ENCODE results near the gene CHMP3. TPM values are rescaled to one million over a fixed set of nuclear protein-coding genes. Genes with fewer than 3 reads are reported as not detected.
"Not testable (repeated sequence)": the region's sequence is repeated elsewhere in the genome, so short reads cannot be mapped to it uniquely, and the experiment has no call there.

The CHMP3 gene
- total and polyA plus RNA-seq, 7 donors, result 63.5 to 133 (median 93.6) TPM

DNA sequence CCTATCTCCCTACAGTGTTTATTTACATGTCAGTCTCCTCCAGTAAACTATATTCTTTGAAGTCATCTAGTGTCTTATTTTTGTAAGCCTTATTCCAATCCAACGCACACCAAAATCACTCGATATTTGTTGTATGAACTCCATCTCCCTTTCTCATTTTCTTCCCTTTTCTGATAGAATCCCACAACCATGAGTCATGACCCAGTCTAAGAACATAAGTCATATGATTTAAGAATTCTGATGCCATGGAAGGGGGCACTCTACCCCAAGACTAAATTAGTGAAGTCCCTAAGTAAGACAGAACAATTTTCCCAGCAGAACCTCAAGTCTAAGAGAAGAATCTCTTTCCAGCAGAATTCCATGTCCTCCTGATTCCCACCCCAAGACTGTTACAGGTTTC, 5.4 kb downstream of the CHMP3 start:
- H3K27me3 ChIP-seq (ENCODE audit: insufficient read depth in 3 of 3, low read length in 2 of 3), result no peaks in the 10 kb centered on the region
- WGBS, 3 donors, result 94 to 100% (median 98%) methylated on average over 2 of the region's 2 CpGs
- H3K36me3 ChIP-seq (ENCODE audit: insufficient read depth in 1 of 2, low read depth in 1 of 2), result peaks cover 0 to 4% of the 10 kb centered on the region in 2 donors
- no peak overlapping the region for H3K27ac ChIP-seq
- DNase-seq, result no peak
- no peak overlapping the region for H3K4me3 ChIP-seq
- intact Hi-C loops (cut with DNase I), result loop anchor here in 1 of 2 donors (5.0 kb wide), 1 partner anchor 41 kb away; no protein-coding TSS in a partner anchor
- ATAC-seq, result no peak
- no peaks in the 10 kb centered on the region for H3K9me3 ChIP-seq
- TF ChIP-seq, protein P1, sequence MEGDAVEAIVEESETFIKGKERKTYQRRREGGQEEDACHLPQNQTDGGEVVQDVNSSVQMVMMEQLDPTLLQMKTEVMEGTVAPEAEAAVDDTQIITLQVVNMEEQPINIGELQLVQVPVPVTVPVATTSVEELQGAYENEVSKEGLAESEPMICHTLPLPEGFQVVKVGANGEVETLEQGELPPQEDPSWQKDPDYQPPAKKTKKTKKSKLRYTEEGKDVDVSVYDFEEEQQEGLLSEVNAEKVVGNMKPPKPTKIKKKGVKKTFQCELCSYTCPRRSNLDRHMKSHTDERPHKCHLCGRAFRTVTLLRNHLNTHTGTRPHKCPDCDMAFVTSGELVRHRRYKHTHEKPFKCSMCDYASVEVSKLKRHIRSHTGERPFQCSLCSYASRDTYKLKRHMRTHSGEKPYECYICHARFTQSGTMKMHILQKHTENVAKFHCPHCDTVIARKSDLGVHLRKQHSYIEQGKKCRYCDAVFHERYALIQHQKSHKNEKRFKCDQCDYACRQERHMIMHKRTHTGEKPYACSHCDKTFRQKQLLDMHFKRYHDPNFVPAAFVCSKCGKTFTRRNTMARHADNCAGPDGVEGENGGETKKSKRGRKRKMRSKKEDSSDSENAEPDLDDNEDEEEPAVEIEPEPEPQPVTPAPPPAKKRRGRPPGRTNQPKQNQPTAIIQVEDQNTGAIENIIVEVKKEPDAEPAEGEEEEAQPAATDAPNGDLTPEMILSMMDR (IDR thresholded peaks at IDR 0.05), result no peak
- H3K4me1 ChIP-seq, result peaks cover 20% of the 10 kb centered on the region

DNA sequence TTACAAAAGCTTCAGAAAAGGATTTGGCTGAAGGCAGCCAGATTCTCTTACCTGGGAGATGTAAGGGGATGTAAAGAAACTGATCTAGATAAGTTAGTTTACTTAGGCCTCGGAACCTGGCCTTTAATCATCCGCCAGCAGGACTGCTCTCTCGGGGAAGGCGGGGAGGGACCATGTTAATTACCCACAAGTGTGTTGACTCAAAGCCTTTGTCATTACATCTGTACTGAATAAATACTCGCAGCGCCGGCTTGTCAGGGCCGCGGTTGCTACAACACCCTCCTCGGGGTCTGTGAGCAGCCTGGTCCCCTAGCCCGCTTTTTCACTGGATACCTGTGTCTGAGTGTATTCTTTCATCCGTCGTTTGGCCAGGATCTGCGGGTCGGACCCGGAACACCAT, 6.7 kb downstream of the CHMP3 start:
- Histone ChIP-seq H3K27me3 (ENCODE audit: insufficient read depth in 3 of 3, low read length in 2 of 3) (no peaks in the 10 kb centered on the region), H3K36me3 (ENCODE audit: insufficient read depth in 1 of 2, low read depth in 1 of 2) (peaks cover 0 to 4% of the 10 kb centered on the region in 2 donors), H3K4me1 (peaks cover 13% of the 10 kb centered on the region), H3K9me3 (no peaks in the 10 kb centered on the region), H3K27ac (no peak overlapping the region), H3K4me3 (no peak overlapping the region)
- intact Hi-C loops (cut with DNase I), result loop anchor here in 1 of 2 donors (5.0 kb wide), 1 partner anchor 39 kb away; no protein-coding TSS in a partner anchor
- DNase-seq (no peak), ATAC-seq (no peak)
- TF ChIP-seq, protein P1 (IDR thresholded peaks at IDR 0.05), result no peak
- WGBS, 3 donors, result 93 to 95% (median 95%) methylated on average over 16 of the region's 16 CpGs

DNA sequence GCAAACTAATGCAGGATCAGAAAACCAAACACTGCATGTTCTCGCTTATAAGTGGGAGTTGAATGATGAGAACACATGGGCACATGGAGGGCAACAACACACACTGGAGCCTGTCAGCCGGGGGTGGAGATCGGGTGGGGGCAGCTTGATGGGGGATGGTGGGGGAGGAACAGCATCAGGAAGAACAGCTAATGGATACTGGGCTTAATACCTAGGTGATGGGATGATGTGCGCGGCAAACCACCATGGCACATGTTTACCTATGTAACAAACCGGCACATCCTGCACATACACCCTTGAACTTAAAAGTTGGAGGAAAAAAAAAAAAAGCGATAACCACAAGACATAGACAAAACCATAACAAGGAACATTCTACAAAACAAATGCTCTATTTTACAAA, 10.4 kb downstream of the CHMP3 start:
- no peak for DNase-seq
- no peak for ATAC-seq
- WGBS, 3 donors, result 93 to 99% (median 96%) methylated on average over 7 of the region's 7 CpGs
- Histone ChIP-seq H3K27ac (no peak overlapping the region), H3K27me3 (ENCODE audit: insufficient read depth in 3 of 3, low read length in 2 of 3) (no peaks in the 10 kb centered on the region), H3K4me3 (no peak overlapping the region), H3K4me1 (no peaks in the 10 kb centered on the region), H3K9me3 (no peaks in the 10 kb centered on the region), H3K36me3 (ENCODE audit: insufficient read depth in 1 of 2, low read depth in 1 of 2) (peaks cover 0 to 4% of the 10 kb centered on the region in 2 donors)
- intact Hi-C loops (cut with DNase I), result no loop called here
- TF ChIP-seq, protein P1 (IDR thresholded peaks at IDR 0.05), result no peak

DNA sequence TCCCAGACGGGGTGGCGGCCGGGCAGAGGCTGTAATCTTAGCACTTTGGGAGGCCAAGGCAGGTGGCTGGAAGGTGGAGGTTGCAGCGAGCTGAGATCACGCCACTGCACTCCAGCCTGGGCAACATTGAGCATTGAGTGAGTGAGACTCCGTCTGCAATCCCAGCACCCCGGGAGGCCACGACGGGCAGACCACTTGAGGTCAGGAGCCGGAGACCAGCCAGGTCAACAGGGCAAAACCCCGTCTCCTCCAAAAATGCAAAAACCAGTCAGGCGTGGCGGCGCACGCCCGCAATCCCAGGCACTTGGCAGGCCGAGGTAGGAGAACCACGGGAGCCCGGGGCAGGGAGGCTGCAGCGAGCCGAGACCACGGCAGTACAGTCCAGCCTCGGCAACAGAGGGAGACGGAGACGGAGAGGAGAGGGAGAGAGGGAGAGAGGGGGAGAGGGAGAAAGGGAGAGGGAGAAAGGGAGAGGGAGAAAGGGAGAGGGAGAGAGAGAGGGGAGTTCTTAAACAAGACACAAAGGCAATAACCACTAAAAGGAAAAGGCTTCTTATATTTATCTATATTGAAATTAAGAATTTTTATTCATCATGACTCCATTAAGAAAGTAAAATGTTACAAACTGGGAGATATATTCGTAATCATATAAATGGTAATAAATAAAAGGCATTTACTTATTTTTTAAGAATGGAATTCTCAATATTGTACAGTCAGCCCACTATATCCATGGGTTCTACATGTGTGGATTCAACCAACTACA, 13.1 kb downstream of the CHMP3 start:
- H3K36me3 ChIP-seq (ENCODE audit: insufficient read depth in 1 of 2, low read depth in 1 of 2); H3K4me1 ChIP-seq; DNase-seq; H3K4me3 ChIP-seq; intact Hi-C loops (cut with DNase I); H3K27me3 ChIP-seq (ENCODE audit: insufficient read depth in 3 of 3, low read length in 2 of 3); H3K9me3 ChIP-seq; H3K27ac ChIP-seq; ATAC-seq: not testable (repeated sequence)
- WGBS, 3 donors, result 97 to 99% (median 97%) methylated on average over 26 of the region's 26 CpGs

DNA sequence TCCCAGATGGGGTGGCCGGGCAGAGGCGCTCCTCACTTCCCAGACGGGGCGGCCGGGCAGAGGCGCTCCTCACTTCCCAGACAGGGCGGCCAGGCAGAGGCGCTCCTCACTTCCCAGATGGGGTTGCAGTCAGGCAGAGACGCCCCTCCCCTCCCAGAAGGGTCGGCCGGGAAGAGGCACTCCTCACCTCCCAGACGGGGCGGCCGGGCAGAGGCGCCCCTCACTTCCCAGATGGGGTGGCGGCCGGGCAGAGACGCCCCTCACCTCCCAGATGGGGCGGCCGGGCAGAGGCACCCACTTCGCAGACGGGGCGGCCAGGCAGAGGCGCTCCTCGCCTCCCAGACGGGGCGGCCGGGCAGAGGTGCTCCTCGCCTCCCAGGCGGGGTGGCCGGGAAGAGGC, 13.8 kb downstream of the CHMP3 start:
- WGBS, 3 donors, result 98 to 99% (median 99%) methylated on average over 15 to 31 of the region's 31 CpGs

DNA sequence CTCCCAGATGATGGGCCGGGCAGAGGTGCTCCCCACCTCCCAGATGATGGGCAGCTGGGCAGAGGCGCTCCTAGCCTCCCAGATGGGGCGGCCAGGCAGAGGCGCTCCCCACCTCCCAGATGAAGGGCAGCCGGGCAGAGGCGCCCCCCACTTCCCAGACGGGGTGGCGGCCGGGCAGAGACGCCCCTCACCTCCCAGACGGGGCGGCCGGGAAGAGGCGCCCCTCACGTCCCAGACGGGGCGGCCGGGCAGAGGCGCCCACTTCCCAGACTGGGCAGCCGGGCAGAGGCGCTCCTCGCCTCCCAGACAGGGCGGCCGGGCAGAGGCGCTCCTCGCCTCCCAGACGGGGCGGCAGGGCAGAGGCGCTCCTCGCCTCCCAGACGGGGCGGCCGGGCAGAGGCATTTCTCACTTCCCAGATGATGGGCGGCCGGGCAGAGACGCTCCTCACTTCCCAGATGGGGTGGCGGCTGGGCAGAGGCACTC, 14.3 kb downstream of the CHMP3 start:
- intact Hi-C loops (cut with DNase I); H3K27ac ChIP-seq; H3K36me3 ChIP-seq (ENCODE audit: insufficient read depth in 1 of 2, low read depth in 1 of 2); H3K4me3 ChIP-seq; H3K9me3 ChIP-seq; ATAC-seq; H3K27me3 ChIP-seq (ENCODE audit: insufficient read depth in 3 of 3, low read length in 2 of 3); H3K4me1 ChIP-seq; DNase-seq: not testable (repeated sequence)
- WGBS, 3 donors, result 92 to 93% (median 93%) methylated on average over 27 to 37 of the region's 37 CpGs

More for the DNA sequence above, 13.8 kb downstream of the CHMP3 start:
- H3K36me3 ChIP-seq (ENCODE audit: insufficient read depth in 1 of 2, low read depth in 1 of 2); H3K4me3 ChIP-seq; ATAC-seq; H3K27me3 ChIP-seq (ENCODE audit: insufficient read depth in 3 of 3, low read length in 2 of 3); H3K9me3 ChIP-seq; intact Hi-C loops (cut with DNase I); H3K27ac ChIP-seq; DNase-seq; H3K4me1 ChIP-seq: not testable (repeated sequence)

DNA sequence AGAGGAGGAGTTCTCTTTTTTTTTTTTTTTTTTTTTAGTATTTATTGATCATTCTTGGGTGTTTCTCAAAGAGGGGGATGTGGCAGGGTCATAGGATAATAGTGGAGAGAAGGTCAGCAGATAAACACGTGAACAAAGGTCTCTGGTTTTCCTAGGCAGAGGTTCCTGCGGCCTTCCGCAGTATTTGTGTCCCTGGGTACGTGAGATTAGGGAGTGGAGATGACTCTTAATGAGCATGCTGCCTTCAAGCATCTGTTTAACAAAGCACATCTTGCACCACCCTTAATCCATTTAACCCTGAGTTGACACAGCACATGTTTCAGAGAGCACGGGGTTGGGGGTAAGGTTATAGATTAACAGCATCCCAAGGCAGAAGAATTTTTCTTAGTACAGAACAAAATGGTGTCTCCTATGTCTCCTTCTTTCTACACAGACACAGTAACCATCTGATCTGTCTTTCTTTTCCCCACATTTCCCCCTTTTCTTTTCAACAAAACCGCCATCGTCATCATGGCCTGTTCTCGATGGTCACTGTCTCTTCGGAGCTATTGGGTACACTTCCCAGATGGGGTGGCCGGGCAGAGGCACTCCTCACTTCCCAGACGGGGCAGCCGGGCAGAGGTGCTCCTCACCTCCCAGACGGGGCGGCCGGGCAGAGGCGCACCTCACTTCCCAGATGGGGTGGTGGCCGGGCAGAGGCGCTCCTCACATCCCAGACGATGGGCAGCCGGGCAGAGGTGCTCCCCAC, 14.9 kb downstream of the CHMP3 start:
- intact Hi-C loops (cut with DNase I); DNase-seq; ATAC-seq; H3K27ac ChIP-seq; H3K27me3 ChIP-seq (ENCODE audit: insufficient read depth in 3 of 3, low read length in 2 of 3); H3K36me3 ChIP-seq (ENCODE audit: insufficient read depth in 1 of 2, low read depth in 1 of 2); H3K4me3 ChIP-seq; H3K4me1 ChIP-seq; H3K9me3 ChIP-seq: not testable (repeated sequence)
- WGBS, 3 donors, result 96 to 98% (median 98%) methylated on average over 19 of the region's 20 CpGs

DNA sequence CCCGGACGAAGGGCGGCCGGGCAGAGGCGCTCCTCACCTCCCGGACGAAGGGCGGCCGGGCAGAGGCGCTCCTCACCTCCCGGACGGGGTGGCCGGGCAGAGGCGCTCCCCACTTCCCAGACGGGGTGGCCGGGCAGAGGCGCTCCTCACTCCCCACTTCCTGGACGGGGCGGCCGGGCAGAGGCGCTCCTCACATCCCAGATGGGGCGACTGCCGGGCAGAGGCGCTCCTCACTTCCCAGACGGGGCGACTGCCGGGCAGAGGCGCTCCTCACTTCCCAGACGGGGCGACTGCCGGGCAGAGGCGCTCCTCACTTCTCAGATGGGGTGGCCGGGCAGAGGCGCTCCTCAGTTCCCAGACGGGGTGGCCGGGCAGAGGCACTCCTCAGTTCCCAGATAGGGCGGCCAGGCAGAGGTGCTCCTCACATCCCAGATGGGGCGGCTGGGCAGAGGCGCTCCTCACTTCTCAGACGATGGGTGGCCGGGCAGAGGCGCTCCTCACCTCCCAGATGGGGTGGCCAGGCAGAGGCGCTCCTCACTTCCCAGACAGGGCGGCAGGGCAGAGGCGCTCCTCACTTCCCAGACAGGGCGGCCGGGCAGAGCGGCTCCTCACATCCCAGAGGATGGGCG, 17.8 kb downstream of the CHMP3 start:
- H3K27ac ChIP-seq; ATAC-seq; DNase-seq; H3K4me3 ChIP-seq; intact Hi-C loops (cut with DNase I); H3K4me1 ChIP-seq; H3K9me3 ChIP-seq; H3K36me3 ChIP-seq (ENCODE audit: insufficient read depth in 1 of 2, low read depth in 1 of 2); H3K27me3 ChIP-seq (ENCODE audit: insufficient read depth in 3 of 3, low read length in 2 of 3): not testable (repeated sequence)
- WGBS, 3 donors, result 96 to 97% (median 97%) methylated on average over 27 to 44 of the region's 49 CpGs

All from psoas muscle (tissue), 8 donors.